HG02571 (cell line): Measurements from ENCODE around the gene DSC3.
"Not testable (repeated sequence)": the region's sequence is repeated elsewhere in the genome, so short reads cannot be mapped to it uniquely, and the experiment has no call there.

Experiments
- ATAC-seq: cut with Tn5 transposase; IDR thresholded peaks from one replicate; pipeline ENCODE4 v1.9.1; 2021; ENCODE audit warnings: mild to moderate bottlenecking, moderate library complexity; ENCODE audit not compliant: unreplicated experiment

The DSC3 gene

GRCh38 chr18:31042084-31042405, 497 bp downstream of the DSC3 start:
- ATAC-seq: no peak

- ATAC-seq: no peak
Measured at GRCh38 chr18:31041271-31042083, 1.1 kb downstream of the DSC3 start.

GRCh38 chr18:31040686-31041270, 1.8 kb downstream of the DSC3 start:
- ATAC-seq: no peak

GRCh38 chr18:31039426-31039825, 3.1 kb downstream of the DSC3 start:
- no peak for ATAC-seq

GRCh38 chr18:31037686-31038085, 4.9 kb downstream of the DSC3 start:
- not testable (repeated sequence) for ATAC-seq

- no peak for ATAC-seq
Measured at GRCh38 chr18:31034541-31034940, 8.0 kb downstream of the DSC3 start.

- ATAC-seq: no peak
Measured at GRCh38 chr18:31030574-31031278, 11.8 kb downstream of the DSC3 start.

GRCh38 chr18:31015715-31016434, 26.7 kb downstream of the DSC3 start:
- no peak for ATAC-seq

GRCh38 chr18:31011455-31011854, 31.1 kb downstream of the DSC3 start:
- ATAC-seq: not testable (repeated sequence)

GRCh38 chr18:31010601-31011000, 31.9 kb downstream of the DSC3 start:
- ATAC-seq: no peak

- ATAC-seq: no peak
Measured at GRCh38 chr18:30999887-31000628, 42.5 kb downstream of the DSC3 start.

- no peak for ATAC-seq
Measured at GRCh38 chr18:30999186-30999585, 43.4 kb downstream of the DSC3 start.

GRCh38 chr18:30997223-30997622, 45.3 kb downstream of the DSC3 start:
- no peak for ATAC-seq

GRCh38 chr18:30992231-30992630, 50.3 kb downstream of the DSC3 start:
- ATAC-seq: no peak

GRCh38 chr18:30991397-30991796, 51.1 kb downstream of the DSC3 start:
- no peak for ATAC-seq

- no peak for ATAC-seq
Measured at GRCh38 chr18:30989141-30989540, 53.4 kb downstream of the DSC3 start.

GRCh38 chr18:30988440-30988839, 54.1 kb downstream of the DSC3 start:
- no peak for ATAC-seq

- ATAC-seq: no peak
Measured at GRCh38 chr18:30987467-30988241, 54.9 kb downstream of the DSC3 start.

- no peak for ATAC-seq
Measured at GRCh38 chr18:30985753-30986152, 56.8 kb downstream of the DSC3 start.
